MM.1S (cell line): ENCODE results near the gene S100P.
"Not testable (repeated sequence)": the region's sequence is repeated elsewhere in the genome, so short reads cannot be mapped to it uniquely, and the experiment has no call there.

Experiments
- DNase-seq: peaks from one replicate; pipeline ENCODE4 v3.0.0-alpha.2; 2015
- H2AFZ ChIP-seq: fragments of 300-600 bp; sonication (generic); 2 replicates; pipeline ENCODE4 v1.6.0; 2016; ENCODE audit warnings: antibody characterized with exemption, low read length
- H3F3A ChIP-seq: fragments of 300-600 bp; sonication (generic); 2 replicates; pipeline ENCODE4 v1.6.1; 2016; ENCODE audit warnings: mild to moderate bottlenecking, antibody characterized with exemption, low read length, moderate library complexity, mixed read lengths; ENCODE audit not compliant: insufficient read depth
- H3K27ac ChIP-seq: fragments of 300-600 bp; sonication (generic); 2 replicates; pipeline ENCODE4 v1.5.1; 2016; ENCODE audit warnings: mild to moderate bottlenecking, low read length
- H3K27me3 ChIP-seq: fragments of 300-600 bp; sonication (generic); replicated peaks from 2 replicates; pipeline ENCODE4 v1.6.0; 2016; ENCODE audit warnings: low read length; ENCODE audit not compliant: insufficient read depth
- H3K36me3 ChIP-seq: fragments of 300-600 bp; sonication (generic); replicated peaks from 2 replicates; pipeline ENCODE4 v1.6.1; 2016; ENCODE audit warnings: mild to moderate bottlenecking, low read length, mixed read lengths; ENCODE audit not compliant: insufficient read depth
- H3K4me1 ChIP-seq: fragments of 300-600 bp; sonication (generic); 2 replicates; pipeline ENCODE4 v1.6.1; 2016; ENCODE audit warnings: low read length, mixed read lengths
- H3K4me2 ChIP-seq: fragments of 300-600 bp; sonication (generic); 2 replicates; pipeline ENCODE4 v1.6.0; 2016; ENCODE audit warnings: low read depth, low read length
- H3K4me3 ChIP-seq: fragments of 300-600 bp; sonication (generic); 2 replicates; pipeline ENCODE4 v1.5.1; 2016; ENCODE audit warnings: low read length, mixed read lengths
- H3K79me2 ChIP-seq: fragments of 300-600 bp; sonication (generic); 2 replicates; pipeline ENCODE4 v1.6.1; 2016; ENCODE audit warnings: mixed run types, low read length, mixed read lengths
- H3K9ac ChIP-seq: fragments of 300-600 bp; sonication (generic); 2 replicates; pipeline ENCODE4 v1.6.1; 2016; ENCODE audit warnings: low read length, mixed read lengths
- H3K9me2 ChIP-seq: fragments of 300-600 bp; sonication (generic); replicated peaks from 2 replicates; pipeline ENCODE4 v1.6.1; 2016; ENCODE audit warnings: mild to moderate bottlenecking, low read length, mixed read lengths; ENCODE audit not compliant: insufficient read depth
- H3K9me3 ChIP-seq: fragments of 300-600 bp; sonication (generic); replicated peaks from 2 replicates; pipeline ENCODE4 v1.6.1; 2016; ENCODE audit warnings: mild to moderate bottlenecking, low read length, mixed read lengths; ENCODE audit not compliant: insufficient read depth
- H4K20me1 ChIP-seq: fragments of 300-600 bp; sonication (generic); 2 replicates; pipeline ENCODE4 v1.6.1; 2016; ENCODE audit warnings: mild to moderate bottlenecking, low read length, moderate library complexity, mixed read lengths; ENCODE audit not compliant: insufficient read depth
- CTCF ChIP-seq: fragments of 300-600 bp; sonication (generic); IDR thresholded peaks from 2 replicates; pipeline ENCODE4 v1.5.1; 2016; ENCODE audit warnings: antibody characterized with exemption, low read length, mixed read lengths
- EZH2 ChIP-seq: fragments of 300-600 bp; sonication (generic); optimal IDR thresholded peaks from 2 replicates; pipeline ENCODE3; 2017; ENCODE audit warnings: low read depth, mild to moderate bottlenecking, antibody characterized with exemption, low read length, mixed read lengths
- EZH2phosphoT487 ChIP-seq: fragments of 300-600 bp; sonication (generic); IDR thresholded peaks from 2 replicates; pipeline ENCODE4 v1.6.1; 2018; ENCODE audit warnings: antibody characterized with exemption, low read length

S100P gene

GRCh38 chr4:6647582-6648230, 46.0 kb upstream of the S100P start:
- Histone ChIP-seq H3K4me1 (no peaks in the 10 kb centered on the region), H2AFZ (no peak overlapping the region)
- DNase-seq = no peak

GRCh38 chr4:6649216-6649615, 44.5 kb upstream of the S100P start:
- Histone ChIP-seq H3K27ac (no peak overlapping the region), H4K20me1 (no peaks in the 10 kb centered on the region), H3K9ac (no peak overlapping the region), H3K79me2 (no peaks in the 10 kb centered on the region), H3K36me3 (no peaks in the 10 kb centered on the region), H3F3A (peaks cover 4% of the 10 kb centered on the region; the same call in 1 of the 2 replicates), H3K9me2 (no peaks in the 10 kb centered on the region), H3K4me1 (no peaks in the 10 kb centered on the region), H3K4me2 (no peak overlapping the region), H2AFZ (no peak overlapping the region), H3K4me3 (no peak overlapping the region), H3K27me3 (no peaks in the 10 kb centered on the region), H3K9me3 (no peaks in the 10 kb centered on the region)
- TF ChIP-seq CTCF = no peak
- no peak for TF ChIP-seq EZH2
- TF ChIP-seq EZH2phosphoT487 = no peak
- DNase-seq = no peak

More at GRCh38 chr4:6647582-6648230, 46.0 kb upstream of the S100P start:
- Histone ChIP-seq H3K9me2 (no peaks in the 10 kb centered on the region), H3K4me2 (no peak overlapping the region), H3F3A (peaks cover 4% of the 10 kb centered on the region; the same call in 1 of the 2 replicates), H3K36me3 (no peaks in the 10 kb centered on the region), H4K20me1 (no peaks in the 10 kb centered on the region), H3K4me3 (no peak overlapping the region), H3K79me2 (peaks cover 4% of the 10 kb centered on the region), H3K9me3 (no peaks in the 10 kb centered on the region), H3K27me3 (no peaks in the 10 kb centered on the region), H3K27ac (no peak overlapping the region), H3K9ac (no peak overlapping the region)
- TF ChIP-seq EZH2 (no peak), CTCF (no peak), EZH2phosphoT487 (no peak)

- not testable (repeated sequence) for H2AFZ ChIP-seq, H3K9me3 ChIP-seq, H3K9ac ChIP-seq, DNase-seq, H3K4me2 ChIP-seq, H3F3A ChIP-seq, H3K27ac ChIP-seq, H3K4me1 ChIP-seq, H3K4me3 ChIP-seq, H4K20me1 ChIP-seq, H3K79me2 ChIP-seq, H3K9me2 ChIP-seq, H3K36me3 ChIP-seq
- peaks cover 15% of the 10 kb centered on the region for H3K27me3 ChIP-seq
Observed at GRCh38 chr4:6654211-6654610, 39.5 kb upstream of the S100P start.

- not testable (repeated sequence) for H3F3A ChIP-seq
Observed at GRCh38 chr4:6655291-6655690, 38.4 kb upstream of the S100P start.

More at GRCh38 chr4:6655291-6655690, 38.4 kb upstream of the S100P start:
- peaks cover 25% of the 10 kb centered on the region for H3K27me3 ChIP-seq
- H3K27ac ChIP-seq, H4K20me1 ChIP-seq, H3K4me3 ChIP-seq, H3K4me1 ChIP-seq, H3K36me3 ChIP-seq, H3K9me2 ChIP-seq, H3K4me2 ChIP-seq, H3K9ac ChIP-seq, H3K9me3 ChIP-seq, DNase-seq, H2AFZ ChIP-seq, H3K79me2 ChIP-seq: not testable (repeated sequence)
